NCI-H2171 (cell line): ENCODE measurements around the gene DNER.
"Not testable (repeated sequence)": the region's sequence is repeated elsewhere in the genome, so short reads cannot be mapped to it uniquely, and the experiment has no call there.

ENCODE experiments used
- DNase-seq: peaks from one replicate; lab custom pipeline; 2025; lab: John Stamatoyannopoulos, UW

DNER gene

DNA sequence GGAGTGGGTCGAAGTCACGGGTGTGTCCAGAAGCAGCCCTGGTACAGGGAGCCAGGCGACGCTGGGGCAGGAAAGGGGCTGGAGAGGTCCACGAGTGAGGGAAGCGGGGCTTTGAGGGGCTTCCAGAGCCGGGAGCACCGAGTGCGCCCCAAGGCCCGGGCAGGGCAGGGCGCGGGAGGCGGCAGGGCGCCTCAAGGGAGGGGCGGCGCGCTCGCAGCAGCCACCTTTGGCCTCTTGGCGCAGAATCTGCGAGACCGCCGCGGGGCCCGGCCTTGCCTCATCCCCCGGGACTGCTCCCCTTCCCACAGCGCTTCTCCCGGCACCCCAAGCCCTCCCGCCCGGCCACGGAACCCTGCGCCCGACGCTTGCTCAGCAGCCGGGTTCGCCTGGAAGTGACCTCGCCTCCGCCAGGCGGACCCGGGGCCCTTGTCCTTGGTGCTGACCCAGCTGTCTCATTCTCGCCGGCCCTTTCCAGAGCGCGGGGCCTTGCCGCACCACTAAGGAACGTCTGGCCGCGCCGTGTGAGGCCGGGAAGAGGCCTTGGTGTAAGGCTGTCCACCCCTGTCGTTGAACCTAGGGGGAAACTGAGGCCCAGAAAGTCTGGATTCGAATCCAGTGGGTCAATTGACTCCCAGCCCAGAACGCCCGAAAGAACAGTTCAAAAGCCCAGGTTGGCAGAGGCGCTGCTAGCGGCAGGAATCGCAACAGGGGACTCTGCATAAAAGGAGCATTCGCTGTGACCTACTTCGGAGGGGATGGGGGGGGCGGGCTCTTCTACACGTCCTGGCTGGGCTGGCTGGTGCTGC lies 584 bp upstream of the DNER start:
- DNase-seq: no peak

DNA sequence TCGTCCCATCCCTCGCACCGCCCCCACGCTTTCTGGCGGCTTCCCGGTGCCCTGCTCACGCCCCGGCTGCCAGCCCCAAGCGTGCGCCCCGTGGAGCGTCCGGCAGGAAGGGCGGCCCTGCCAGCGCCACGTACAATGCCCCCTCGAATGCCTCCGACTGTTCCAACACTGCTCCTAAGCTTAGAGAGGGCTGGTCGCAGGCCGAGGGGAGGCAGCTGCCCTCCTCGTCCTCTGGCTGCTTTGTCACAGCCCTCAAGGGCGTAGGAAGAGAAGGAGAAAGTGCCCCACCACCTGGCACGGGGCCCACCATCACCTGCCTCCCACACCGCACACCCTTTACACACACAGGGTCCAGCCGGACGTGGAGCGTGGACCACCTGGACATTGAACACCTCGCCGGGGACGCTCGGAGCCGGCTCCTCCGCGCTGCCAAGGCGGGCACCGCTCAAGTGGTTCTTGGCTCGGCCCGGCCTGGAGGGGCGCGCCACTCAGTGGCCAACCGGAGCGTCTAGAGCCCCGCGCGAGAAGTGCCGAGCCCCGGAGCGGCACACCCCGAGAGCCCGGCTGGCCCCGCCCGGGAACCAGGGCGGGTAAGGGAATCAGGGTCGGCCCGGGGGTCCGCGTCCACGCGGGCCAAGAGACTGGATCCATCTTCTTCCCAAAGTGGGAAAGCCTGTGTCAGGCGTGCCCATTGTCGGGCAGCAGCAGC lies 830 bp downstream of the DNER start:
- DNase-seq: no peak

DNA sequence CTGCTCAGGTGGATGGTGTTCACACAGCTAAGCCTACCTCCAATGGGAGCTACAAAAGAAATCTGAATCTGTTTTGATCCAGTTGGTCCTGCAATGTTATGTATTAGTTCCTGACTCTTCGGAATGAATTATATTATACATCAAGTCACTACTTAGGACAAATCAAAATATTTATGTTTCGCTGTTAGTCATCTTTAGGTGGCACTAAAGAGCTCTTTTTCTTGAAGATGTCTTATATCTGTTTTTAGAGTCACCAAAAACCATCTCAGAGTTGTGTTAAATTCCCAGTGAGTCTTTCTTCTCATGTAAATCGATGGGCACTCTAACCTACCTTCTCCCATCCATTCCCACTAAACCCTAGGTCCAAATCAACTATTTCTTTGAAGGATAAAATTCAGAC lies 2.2 kb downstream of the DNER start:
- DNase-seq: no peak

DNA sequence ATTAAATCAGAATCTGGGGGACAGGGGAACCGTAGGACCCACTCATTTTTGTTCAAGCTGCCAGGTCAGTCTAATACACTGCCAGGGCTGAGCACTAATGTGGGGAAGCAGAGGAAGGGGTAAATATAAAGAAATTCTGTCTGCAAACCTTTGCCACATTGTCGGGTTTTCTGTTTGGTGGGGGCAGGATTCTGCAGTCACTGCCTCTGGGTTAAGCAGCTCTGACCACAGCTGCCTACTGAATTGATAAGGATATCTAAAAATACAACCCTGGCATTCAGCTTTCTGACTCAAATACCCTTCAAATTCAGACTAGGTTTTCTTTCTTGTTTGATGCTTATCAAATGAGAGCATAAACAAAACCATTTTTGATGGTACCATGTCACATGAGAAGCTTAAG lies 6.0 kb downstream of the DNER start:
- no peak for DNase-seq

DNA sequence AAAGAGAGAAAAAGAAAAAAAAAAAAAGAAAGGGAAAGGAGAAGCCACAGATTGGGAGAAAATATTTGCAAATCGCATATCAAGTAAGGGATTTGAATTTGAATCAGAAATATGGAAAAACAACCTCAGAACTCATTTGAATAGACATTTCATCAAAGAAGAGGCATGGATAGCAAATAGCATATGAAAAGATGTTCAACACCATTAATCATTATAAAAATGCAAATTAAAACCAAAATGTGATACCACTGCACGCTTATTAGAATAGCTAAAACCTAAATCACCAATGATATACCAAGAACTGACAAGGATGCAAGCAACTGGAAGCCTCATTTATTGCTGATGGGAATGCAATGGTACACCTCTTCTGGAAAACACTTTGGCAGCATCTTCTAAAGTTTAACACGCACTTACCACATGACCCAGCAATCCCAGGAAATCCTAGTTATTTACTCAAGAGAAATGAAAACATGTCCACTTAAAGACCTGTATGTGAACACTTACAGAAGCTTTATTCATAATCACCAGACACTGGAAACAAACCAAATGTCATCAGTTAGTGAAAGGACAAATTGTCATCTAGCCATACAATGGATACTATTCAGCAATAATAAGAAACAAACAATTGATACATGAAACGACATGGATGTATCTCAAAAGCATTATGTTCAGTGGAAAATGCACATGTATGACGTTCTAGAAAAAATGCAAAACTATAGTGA lies 10.3 kb downstream of the DNER start:
- no peak for DNase-seq

DNA sequence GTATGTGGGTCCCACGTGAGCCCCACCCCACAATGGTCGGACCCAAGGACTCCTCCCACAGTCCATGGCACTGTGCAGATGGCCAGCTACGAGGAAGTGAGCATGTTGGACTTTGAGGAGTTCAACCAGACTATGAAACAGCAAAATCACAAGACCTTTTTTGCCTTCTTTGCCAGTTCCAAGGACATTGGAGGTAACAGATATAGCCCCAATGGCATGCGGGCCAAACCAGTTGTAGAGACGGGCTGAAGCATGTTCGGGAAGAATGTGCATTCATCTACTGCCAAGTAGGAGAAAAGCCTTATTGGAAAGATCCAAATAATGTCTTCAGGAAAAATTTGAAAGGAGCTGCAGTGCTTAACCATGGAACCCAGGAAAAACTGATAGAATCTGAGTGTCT lies 12.6 kb downstream of the DNER start:
- no peak for DNase-seq

DNA sequence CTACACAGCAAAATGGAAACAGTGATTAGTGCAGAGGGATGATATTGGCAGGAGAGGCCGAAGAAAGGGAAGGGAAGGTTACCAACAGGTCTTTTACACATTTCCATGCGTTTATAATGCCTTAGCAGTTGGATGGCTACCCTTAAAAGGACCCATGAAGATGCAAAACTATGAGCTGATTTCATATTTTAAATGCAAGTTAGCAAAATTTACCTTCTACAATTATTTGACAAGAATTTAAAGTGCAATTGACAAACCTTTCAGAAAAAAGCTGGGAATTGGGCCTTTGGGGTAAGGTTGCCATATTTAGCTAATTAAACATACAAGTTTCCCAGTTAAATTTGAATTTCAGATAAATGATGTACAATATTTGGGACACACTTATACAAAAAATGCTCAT lies 13.3 kb downstream of the DNER start:
- no peak for DNase-seq

DNA sequence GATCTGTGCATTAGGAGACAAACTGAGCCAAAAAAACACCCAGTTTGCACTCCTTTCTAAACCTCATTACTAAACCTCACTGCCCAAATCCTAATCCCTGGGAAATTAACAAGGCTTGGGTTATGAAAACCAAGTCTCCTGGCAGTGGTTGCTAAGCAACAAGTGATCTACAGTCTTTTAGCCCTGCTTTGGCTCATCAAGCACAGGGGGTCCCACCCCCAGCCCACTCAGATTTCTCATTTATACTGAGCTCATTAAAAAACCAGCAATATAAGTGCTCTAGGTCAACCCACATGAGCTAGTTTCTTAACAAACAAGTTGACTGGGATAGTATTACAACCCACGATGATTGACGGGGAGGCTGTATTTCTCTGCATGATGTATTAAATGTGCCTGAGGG lies 18.4 kb downstream of the DNER start:
- no peak for DNase-seq

DNA sequence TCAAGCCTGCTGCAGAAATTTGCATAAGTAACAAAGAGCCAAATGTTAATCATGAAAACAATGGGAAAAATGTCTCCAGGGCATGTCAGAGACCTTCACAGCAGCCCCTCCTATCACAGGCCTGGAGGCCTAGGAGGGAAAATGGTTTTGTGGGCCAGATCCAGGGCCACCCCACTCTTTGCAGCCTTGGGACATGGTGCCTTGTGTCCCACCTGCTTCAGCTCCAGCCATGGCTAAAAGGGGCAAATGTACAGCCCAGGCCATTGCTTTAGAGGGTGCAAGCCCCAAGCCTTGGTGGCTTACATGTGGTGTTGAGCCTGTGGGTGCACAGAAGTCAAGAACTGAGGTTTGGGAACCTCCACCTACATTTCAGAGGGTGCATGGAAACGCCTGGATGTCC lies 20.5 kb downstream of the DNER start:
- not testable (repeated sequence) for DNase-seq

DNA sequence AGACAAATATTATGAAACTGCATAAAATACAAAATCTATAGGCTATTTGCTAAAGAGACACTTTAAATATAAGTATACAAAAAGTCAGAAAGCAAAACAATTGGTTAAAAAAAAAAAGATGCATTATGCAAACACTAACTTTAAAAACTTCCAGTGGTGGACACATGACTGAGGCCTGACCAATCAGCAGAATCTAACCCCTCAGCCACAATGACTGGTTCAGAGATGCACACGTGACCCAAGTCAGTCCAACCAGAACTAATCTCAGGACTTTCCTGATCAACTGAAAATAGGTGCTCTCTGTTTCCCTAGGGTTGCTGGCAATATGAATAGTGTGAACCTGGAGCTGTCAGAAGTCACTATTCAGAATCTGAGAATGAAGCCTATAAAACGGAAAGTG lies 22.7 kb downstream of the DNER start:
- no peak for DNase-seq

DNA sequence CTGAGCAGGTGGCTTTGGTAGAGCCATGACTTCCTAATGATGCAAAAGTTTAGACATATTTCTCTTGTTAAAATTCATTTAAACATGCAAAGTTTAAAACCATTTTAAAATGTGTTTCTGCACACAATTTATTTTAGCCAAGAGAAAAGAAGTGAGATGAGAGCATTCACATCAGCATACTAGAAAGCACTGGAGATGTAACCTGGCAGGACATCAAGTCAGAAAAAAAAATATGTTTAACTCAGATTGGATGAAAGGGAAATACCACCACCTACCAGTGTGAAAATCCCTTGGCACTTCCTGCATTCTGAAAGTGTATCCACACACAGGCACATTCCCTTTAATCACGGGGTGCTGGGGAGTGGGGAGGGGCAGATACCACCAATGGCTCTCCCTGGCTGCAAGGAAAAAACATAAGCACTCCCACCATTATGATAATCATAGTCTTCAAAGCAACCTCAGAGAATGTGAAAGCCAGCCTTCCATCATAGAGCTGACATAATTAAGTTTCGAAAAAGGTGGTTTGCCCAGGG lies 25.0 kb downstream of the DNER start:
- DNase-seq: no peak

DNA sequence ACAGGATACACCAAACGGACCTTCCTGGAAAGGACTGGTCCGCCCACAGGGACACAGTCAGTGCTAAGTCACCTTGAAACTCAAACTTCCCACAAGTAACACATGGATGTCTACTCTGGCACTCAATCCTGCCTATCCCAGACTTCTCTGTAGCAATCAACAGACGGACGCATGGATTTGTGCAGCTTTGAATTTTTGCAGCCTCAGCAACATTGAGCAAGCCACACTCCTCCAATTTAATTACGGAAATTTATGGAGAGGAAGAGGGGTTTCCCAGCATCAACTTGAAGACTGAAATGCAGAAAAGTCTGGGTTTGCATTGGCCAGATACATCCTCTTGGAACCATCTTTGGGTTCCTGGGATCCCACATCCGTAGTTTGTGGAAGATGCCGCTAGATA lies 26.2 kb downstream of the DNER start:
- no peak for DNase-seq

DNA sequence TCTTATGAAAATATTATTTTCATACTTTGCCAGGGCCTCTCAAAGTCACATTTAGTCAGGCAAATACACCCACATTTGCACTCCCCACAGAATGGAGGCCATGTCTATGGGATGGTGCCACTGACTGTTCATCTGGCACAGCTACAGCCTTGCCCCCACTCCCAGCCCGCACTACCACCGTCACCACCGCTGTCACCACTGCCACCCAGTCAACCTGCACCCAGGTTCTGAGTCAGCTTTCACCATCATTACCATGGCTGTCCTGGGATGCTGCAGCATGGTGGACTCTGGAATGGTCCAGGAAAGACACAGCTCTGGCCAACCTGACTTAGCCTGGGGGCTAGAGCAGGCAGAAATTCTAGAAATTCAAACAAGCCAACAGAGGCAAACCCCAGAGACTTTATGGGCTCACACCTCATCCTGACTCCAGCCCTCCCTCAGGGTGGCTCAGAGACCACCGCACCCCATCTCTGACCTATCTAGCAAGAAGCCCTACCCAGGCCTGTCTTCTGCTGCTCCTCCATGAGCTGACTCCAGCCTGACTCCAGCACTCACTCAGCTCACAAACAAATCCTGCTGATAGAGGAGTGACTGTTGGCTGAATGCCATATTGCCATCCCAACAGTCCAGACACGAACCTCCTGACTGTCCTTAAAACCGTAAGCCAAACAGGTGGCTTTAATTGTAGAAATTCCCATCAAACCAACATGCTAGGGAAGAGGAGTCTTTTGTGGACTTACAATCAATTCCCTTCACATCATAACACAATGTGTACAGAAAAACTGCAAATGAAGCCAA lies 28.0 kb downstream of the DNER start:
- no peak for DNase-seq

DNA sequence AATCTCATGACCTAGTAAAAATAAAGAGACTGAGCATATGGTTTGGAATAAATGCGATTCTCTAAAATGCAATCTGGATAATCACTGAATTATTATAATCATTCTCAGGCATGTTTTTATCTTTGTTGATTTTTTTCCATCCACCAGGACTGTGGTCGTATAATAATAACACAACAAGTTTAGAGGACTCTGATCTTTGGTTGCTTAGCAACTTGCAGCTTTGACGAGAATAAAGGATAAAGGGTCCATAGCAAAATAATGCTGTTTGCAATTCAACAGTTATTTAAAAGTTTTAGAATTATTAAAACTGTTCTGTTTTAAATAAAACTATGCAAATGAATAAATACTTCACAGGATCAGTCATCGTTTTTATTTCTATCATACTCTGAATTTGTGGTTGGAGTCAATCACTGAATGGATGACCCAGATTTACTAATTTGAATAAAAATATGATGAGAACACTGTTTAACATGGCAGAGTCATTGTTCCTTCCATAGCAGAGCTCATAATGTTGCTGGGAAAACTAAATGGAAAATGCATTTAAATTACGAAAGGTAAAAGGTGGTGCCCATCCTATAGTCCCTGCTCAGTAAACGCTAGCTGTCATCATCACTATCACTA lies 29.3 kb downstream of the DNER start:
- DNase-seq: no peak

DNA sequence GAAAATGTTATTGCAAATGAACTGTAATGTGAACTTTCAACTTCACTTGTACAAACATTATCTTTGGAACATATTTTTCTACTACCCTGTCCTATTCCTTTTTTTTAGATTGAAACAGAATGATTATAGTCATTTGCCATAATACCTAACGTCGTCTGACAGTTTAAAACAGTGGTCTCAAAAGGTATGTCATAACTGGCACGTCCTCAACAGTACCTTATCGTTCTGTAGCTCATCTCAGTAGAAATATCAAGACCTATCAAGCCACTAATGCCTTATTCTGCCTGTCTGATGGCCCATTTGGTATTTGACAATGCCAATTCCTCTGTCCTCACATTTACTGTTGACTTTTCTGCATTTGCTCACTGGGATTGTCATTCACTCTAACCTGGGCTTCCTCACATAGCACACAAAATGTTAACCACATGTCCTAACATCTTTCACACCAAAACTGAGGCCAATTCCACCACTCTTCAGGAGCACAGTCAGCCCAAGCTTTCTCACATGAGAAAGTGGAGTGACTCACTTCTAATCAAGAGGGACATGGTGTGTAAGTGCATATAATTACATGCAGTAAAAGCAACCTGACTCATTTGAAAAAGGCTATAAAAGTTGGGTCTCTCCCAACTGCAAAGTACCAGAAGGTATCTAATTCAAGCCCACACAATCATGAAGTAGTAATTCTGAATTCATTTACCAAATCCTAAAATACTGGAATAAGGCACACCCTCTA lies 34.8 kb downstream of the DNER start:
- no peak for DNase-seq

DNA sequence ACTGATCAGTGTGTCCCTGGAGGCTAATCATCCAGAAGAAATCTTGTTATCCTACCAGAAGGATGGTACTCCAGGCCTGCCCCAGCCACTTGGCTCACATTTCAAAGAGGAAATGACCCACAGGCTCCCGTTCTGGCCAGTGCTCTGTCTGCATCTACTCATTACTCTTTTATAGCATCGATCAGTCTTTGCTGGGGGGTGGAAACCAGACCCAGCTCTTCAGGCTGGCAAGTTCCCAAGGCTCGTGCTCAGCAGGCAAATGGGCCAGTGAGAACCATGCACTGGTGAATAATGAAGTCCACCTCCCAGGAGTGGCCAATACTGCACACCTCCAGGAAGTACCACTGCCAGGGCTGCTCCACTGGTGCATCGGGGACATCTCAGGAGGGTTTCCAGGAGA lies 38.8 kb downstream of the DNER start:
- DNase-seq: no peak

DNA sequence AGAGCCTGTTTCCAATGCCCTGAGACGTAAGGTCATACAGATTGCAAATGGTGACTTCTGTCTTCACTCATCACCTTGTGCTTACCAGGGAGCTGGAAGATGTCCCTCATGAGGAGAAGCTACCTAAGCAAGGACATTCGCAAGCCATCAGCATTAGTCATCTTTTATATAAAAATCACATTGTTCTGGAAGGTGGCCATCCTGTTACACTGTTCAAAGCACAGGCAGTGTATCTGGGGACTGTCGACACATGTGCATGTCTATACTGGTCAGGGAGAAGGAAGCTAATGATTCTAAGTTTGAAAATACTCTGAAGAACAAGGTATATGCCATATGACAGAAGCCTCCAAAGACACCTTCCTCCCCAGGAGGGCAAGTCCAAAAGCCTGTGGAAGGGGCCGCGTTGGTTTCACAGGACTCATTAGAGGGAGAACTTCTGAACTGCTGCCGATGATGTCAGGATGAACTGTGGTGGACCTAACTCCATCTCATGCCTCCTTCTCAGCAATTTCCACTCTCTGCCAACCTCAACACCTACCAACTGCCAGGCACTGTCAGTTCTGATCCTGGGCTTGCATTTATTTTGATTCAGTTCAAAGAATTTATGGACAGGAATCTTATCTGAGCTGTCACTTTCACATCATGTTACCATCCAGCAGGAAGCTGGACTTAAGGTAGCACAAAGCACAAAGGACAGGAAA lies 39.4 kb downstream of the DNER start:
- no peak for DNase-seq

DNA sequence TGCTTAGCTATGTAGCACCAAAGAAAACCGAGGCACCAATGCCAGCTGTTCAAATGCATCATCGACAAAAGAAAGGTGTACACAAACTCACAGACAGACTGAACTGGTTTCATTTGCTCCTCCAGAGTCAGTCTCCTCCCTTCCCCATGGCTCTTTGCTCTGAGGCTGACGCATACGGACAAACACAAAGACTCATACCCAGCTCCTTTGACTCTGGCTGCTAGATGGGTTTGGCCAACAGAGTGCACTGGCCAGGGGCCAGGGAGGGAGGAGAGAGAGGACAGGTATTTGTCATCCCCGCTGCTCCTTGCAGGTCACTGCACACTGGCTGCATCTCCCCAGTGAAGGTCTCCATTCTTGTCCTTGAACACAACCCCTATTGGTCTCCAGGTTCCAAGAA lies 40.7 kb downstream of the DNER start:
- no peak for DNase-seq

DNA sequence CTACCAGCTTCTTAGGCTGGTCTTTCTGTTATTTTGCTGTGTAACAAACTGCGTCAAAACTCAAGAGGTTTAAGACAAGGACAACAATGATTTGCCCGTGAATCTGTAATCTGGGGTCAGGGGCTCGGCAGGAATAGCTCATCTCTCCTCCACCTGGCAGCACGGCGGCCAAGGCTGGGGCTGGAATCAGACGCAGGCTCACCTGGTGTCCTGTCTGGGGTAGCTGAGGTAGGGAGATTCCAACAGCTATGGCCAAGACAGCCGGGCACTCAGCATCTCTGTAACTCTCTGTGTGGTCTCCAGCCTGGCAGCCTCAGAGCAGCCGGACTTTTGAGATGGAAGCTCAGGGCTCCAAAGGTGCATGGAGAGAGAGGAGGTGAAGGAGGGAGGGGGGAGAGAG lies 42.3 kb downstream of the DNER start:
- DNase-seq: no peak

DNA sequence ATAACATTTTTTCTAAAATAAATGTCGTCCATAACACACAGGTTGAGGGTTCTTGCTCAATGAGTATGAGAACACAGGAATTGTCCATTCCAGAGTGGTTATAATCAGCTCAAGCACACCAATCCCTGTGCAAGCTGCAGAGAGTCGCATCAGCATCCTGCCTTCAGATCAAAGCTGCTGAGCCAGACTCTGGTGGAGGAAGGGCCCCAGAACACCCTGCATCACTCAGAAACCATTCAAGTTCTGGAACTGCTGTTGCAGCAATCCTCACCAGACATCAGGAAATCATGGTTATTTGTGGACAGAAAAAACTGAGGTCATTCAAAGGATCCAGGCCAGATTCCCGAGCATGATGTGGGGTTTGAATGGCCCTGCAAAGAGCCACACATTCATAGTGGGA lies 44.5 kb downstream of the DNER start:
- no peak for DNase-seq
